Thoracic aorta (tissue), 2 donors: ENCODE results near the gene SLC9A8. TPM values are rescaled to one million over a fixed set of nuclear protein-coding genes. Genes with fewer than 3 reads are reported as not detected.
A peak's percentile ranks its signal among the peaks of the same experiment; 100 is the strongest.

Experiments used
- ATAC-seq: fragments of 150-250 bp; one replicate; pipeline ENCODE4 v1.8.0; 2017; ENCODE audit warnings: low read depth; ENCODE audit not compliant: insufficient number of reproducible peaks, low FRiP score
- DNase-seq: peaks from one replicate; pipeline ENCODE4 v3.0.0-alpha.2; 2020; ENCODE audit warnings: low spot score
- H3K27ac ChIP-seq, 2 donors: fragments of 200-600 bp; sonication (generic); 1 replicate in 1 of 2; 2 replicates in 1 of 2; pipeline ENCODE4 v1.5.1; 2016; ENCODE audit warnings: mild to moderate bottlenecking in 2 of 2, moderate library complexity in 2 of 2
- H3K27me3 ChIP-seq: fragments of 200-600 bp; sonication (generic); replicated peaks from 2 replicates; pipeline ENCODE4 v1.6.0; 2016; ENCODE audit warnings: mild to moderate bottlenecking; ENCODE audit not compliant: insufficient read depth
- H3K36me3 ChIP-seq: fragments of 200-600 bp; sonication (generic); one replicate; pipeline ENCODE4 v1.5.1; 2016
- H3K4me1 ChIP-seq, 2 donors: fragments of 200-600 bp; sonication (generic); 1 replicate in 1 of 2; 2 replicates in 1 of 2; pipeline versions ENCODE4 v1.5.1 to v1.6.0; 2016; ENCODE audit warnings: low read depth in 2 of 2, mild to moderate bottlenecking in 1 of 2; ENCODE audit not compliant: control insufficient read depth in 1 of 2
- H3K4me3 ChIP-seq: fragments of 200-600 bp; sonication (generic); 2 replicates; pipeline ENCODE4 v1.5.1; 2016; ENCODE audit warnings: mild to moderate bottlenecking
- H3K9me3 ChIP-seq: fragments of 200-600 bp; sonication (generic); 2 replicates; pipeline ENCODE4 v1.5.1; 2016
- total RNA-seq, 2 donors: library from RNA; depleted of rRNA; stranded (reverse); fragments of >200 nt; gene quantifications; one replicate each; pipeline versions ENCODE4 v1.1.0 to v1.2.3, GENCODE V29; 2016
- TF ChIP-seq, protein P1 (sequence below): fragments of 200-600 bp; sonication (generic); IDR thresholded peaks from one replicate; pipeline ENCODE4 v1.5.1; 2019; ENCODE audit warnings: antibody characterized with exemption

SLC9A8 gene
- total RNA-seq, 2 donors from 2014 or later: 9.2 to 14.3 TPM

GRCh38 chr20:49937027-49937929 lies 124.7 kb downstream of the SLC9A8 start:
- ATAC-seq: no peak
- H3K4me1 ChIP-seq: peaks cover 29 to 32% of the 10 kb centered on the region in 2 donors
- H3K27ac ChIP-seq: peak overlapping the region; percentile 83 to 94

DNA sequence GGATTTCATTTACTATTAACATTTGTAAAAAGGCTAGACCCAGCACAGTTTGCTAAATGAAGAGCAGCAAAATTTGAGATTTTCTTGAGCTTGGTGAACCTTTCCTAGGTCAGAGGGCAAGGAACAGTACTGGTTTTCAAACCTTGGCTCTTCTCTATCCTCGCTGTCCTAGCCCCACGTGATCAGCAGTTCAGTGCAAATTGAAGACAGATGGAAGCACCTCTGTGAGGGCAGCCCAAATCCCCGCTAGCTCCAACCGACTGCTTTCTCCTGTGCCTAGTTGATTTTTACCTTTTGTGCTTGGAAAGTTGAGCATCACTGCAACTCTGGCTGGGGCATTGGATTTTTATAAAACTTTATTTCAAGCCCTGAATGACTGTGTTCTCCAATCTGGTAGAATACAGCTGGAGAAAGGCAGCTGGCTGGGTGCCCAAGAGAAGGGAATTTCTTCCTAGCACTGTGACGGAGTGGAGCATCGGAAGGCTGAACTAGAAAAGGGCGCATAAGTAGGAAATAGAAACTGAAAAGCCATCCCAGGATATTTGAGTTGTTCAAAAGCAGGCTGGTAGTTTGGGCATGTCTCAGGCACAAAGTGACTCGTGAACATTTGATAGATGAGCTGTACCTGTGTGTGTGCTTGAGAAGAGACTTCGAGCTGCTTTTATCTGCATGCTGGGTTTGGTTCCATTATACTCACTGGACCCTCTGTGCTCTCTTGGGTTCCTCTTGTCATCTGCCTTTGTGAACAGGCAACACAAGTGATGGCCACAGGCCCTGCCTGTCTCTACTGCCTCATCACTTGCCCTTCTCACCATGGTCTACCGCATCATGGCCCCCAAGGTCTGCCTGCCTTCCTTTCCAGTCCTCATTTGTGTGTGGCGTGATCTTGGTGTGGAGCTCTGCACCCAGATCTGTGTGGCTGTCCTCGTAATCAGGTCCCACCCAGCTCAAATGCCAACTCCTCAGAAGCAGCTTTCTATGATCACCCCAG lies 125.8 kb downstream of the SLC9A8 start:
- H3K9me3 ChIP-seq: no peaks in the 10 kb centered on the region
- TF ChIP-seq, protein P1, sequence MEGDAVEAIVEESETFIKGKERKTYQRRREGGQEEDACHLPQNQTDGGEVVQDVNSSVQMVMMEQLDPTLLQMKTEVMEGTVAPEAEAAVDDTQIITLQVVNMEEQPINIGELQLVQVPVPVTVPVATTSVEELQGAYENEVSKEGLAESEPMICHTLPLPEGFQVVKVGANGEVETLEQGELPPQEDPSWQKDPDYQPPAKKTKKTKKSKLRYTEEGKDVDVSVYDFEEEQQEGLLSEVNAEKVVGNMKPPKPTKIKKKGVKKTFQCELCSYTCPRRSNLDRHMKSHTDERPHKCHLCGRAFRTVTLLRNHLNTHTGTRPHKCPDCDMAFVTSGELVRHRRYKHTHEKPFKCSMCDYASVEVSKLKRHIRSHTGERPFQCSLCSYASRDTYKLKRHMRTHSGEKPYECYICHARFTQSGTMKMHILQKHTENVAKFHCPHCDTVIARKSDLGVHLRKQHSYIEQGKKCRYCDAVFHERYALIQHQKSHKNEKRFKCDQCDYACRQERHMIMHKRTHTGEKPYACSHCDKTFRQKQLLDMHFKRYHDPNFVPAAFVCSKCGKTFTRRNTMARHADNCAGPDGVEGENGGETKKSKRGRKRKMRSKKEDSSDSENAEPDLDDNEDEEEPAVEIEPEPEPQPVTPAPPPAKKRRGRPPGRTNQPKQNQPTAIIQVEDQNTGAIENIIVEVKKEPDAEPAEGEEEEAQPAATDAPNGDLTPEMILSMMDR: no peak
- H3K36me3 ChIP-seq: peaks cover 13% of the 10 kb centered on the region
- peaks cover 29 to 32% of the 10 kb centered on the region in 2 donors for H3K4me1 ChIP-seq
- ATAC-seq (no peak), DNase-seq (no peak)
- H3K27ac ChIP-seq: no peak overlapping the region
- peak overlapping the region; percentile 21 for H3K4me3 ChIP-seq
- no peaks in the 10 kb centered on the region for H3K27me3 ChIP-seq

More at GRCh38 chr20:49937027-49937929, 124.7 kb downstream of the SLC9A8 start:
- DNase-seq: no peak
- no peaks in the 10 kb centered on the region for H3K27me3 ChIP-seq
- peak overlapping the region; percentile 100 for H3K4me3 ChIP-seq
- no peaks in the 10 kb centered on the region for H3K9me3 ChIP-seq
- TF ChIP-seq, protein P1: no peak
- H3K36me3 ChIP-seq: peaks cover 11% of the 10 kb centered on the region

DNA sequence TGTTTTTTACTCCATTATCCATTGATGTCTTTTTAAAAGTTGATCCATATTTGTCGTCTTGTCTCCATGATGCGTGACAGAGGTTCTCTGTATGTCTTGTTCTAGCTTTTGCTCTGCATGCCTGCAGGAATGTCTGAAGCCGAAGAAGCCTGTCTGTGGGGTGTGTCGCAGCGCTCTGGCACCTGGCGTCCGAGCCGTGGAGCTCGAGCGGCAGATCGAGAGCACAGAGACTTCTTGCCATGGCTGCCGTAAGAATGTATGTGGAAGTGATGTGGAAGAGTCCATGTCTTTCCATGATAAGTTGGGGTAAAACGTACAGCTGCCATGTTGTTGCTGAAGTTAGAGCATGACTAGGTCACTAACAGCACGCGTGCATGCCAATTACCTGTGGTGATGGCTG lies 128.8 kb downstream of the SLC9A8 start:
- no peak overlapping the region for H3K27ac ChIP-seq
- peaks cover 22% of the 10 kb centered on the region for H3K36me3 ChIP-seq
- H3K9me3 ChIP-seq: no peaks in the 10 kb centered on the region
- no peak for DNase-seq
- H3K27me3 ChIP-seq: no peaks in the 10 kb centered on the region
- H3K4me1 ChIP-seq: peaks cover 22 to 29% of the 10 kb centered on the region in 2 donors
- no peak overlapping the region for H3K4me3 ChIP-seq
- no peak for ATAC-seq
- TF ChIP-seq, protein P1: no peak

Other genes with a start within 250 kb of the SLC9A8 start
- gene PTGIS, start 244.7 kb upstream of the SLC9A8 start, total RNA-seq: 100 to 1,000 TPM; 397 to 465 TPM
- gene B4GALT5, start 99.0 kb upstream of the SLC9A8 start, total RNA-seq: 10 to 100 TPM; 15.7 to 45.3 TPM
- gene SPATA2, start 102.7 kb downstream of the SLC9A8 start, total RNA-seq: 1 to 10 TPM; 3.9 to 7.3 TPM
- gene RNF114, start 123.6 kb downstream of the SLC9A8 start, total RNA-seq: 100 to 1,000 TPM in 1 of 2 donors, 10 to 100 TPM in 1; 82.4 to 128 TPM
- gene SNAI1, start 170.2 kb downstream of the SLC9A8 start, total RNA-seq: 10 to 100 TPM; 13.0 to 19.1 TPM